GM12875 (cell line): Measurements from ENCODE around the gene ADAMTSL5.
"Not testable (repeated sequence)": the region's sequence is repeated elsewhere in the genome, so short reads cannot be mapped to it uniquely, and the experiment has no call there.

ENCODE experiments used
- H3K4me3 ChIP-seq: one replicate; pipeline ENCODE4 v1.5.1; 2011; ENCODE audit warnings: low read depth, low read length, control low read depth
- CTCF ChIP-seq: IDR thresholded peaks from 2 replicates; pipeline ENCODE4 v1.5.1; 2011; ENCODE audit warnings: low read depth, mild to moderate bottlenecking, control low read depth, inconsistent platforms, low read length, moderate library complexity, borderline replicate concordance; ENCODE audit not compliant: insufficient read depth

ADAMTSL5 gene

GRCh38 chr19:1538978-1539377 lies 26.2 kb upstream of the ADAMTSL5 start:
- no peak overlapping the region for H3K4me3 ChIP-seq
- TF ChIP-seq CTCF = no peak

DNA sequence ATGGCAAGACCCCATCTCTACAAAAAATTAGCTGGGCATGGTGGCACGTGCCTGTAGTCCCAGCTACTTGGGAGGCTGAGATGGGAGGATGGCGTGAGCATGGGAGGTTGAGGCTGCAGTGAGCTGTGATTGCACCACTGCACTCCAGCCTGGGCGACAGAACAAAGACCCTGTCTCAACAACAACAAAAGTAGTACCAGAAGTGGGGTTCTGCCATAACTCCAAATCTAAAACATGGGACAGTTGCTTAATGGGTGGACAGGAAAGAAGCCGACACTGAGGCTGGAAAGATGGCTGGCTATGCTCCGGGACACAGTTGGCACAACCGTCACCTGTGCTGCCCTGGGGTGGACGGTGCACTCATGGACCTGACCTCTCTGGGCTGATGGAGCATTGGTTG lies 22.9 kb upstream of the ADAMTSL5 start:
- not testable (repeated sequence) for H3K4me3 ChIP-seq

GRCh38 chr19:1534972-1535371 lies 22.2 kb upstream of the ADAMTSL5 start:
- TF ChIP-seq CTCF = no peak
- no peak overlapping the region for H3K4me3 ChIP-seq

- H3K4me3 ChIP-seq = no peak overlapping the region
- TF ChIP-seq CTCF = no peak
These were observed 20.8 kb upstream of the ADAMTSL5 start for GRCh38 chr19:1533510-1534150.

GRCh38 chr19:1532003-1532402 lies 19.2 kb upstream of the ADAMTSL5 start:
- no peak overlapping the region for H3K4me3 ChIP-seq
- TF ChIP-seq CTCF = no peak

GRCh38 chr19:1531587-1531986 lies 18.8 kb upstream of the ADAMTSL5 start:
- no peak for TF ChIP-seq CTCF
- H3K4me3 ChIP-seq = no peak overlapping the region

DNA sequence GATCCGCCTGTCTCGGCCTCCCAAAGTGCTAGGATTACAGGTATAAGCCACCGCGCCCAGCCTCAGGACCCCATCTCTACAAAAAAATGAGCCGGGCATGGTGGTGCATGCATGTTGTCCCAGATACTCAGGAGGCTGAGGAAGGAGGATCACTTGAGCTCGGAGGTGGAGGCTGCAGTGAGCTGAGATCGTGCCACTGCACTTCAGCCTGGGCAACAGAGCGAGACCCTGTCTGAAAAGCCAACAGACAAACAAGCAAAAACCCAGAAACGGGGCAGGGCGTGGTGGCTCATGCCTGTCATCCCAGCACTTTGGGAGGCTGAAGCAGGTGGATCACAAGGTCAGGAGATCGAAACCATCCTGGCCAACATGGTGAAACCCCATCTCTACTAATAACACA lies 18.0 kb upstream of the ADAMTSL5 start:
- H3K4me3 ChIP-seq = not testable (repeated sequence)

DNA sequence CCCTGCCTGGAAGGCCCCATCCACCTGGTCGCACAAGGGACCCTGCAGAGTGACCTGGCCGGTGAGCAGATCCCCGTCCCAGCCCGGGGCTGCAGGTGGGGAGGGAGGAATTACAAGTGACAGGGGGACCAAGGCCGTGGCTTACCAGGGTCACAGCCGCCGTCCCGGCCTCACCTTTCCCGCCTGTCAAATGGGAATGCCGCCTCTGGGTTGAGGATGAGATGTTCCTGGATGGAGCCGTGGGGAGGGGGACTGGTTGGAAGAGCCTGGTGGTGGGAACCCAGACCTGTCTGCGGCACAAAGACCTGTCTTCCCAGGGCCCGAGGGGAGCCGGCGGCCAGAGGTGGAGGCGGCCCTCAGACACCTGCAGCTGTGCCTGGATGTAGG lies 16.6 kb upstream of the ADAMTSL5 start:
- no peak overlapping the region for H3K4me3 ChIP-seq
- TF ChIP-seq CTCF = no peak
